Measurements from ENCODE around the gene SRF.

SRF gene

GRCh38 chr6:43215066-43215465 lies 44.0 kb downstream of the SRF start:
- no peak for DNase-seq (ENCODE audit: insufficient read length, low spot score)
- no peak for FAIRE-seq
- no peak for TF ChIP-seq CTCF (IDR thresholded peaks at IDR 0.05; ENCODE audit: insufficient read depth, missing control alignments)

GRCh38 chr6:43216200-43216599 lies 45.1 kb downstream of the SRF start:
- DNase-seq (ENCODE audit: insufficient read length, low spot score) (no peak), FAIRE-seq (no peak)
- TF ChIP-seq CTCF (IDR thresholded peaks at IDR 0.05; ENCODE audit: insufficient read depth, missing control alignments), result no peak

GRCh38 chr6:43217351-43217750 lies 46.3 kb downstream of the SRF start:
- FAIRE-seq (no peak), DNase-seq (ENCODE audit: insufficient read length, low spot score) (no peak)
- TF ChIP-seq CTCF (IDR thresholded peaks at IDR 0.05; ENCODE audit: insufficient read depth, missing control alignments), result no peak

- FAIRE-seq, result no peak
- TF ChIP-seq CTCF (IDR thresholded peaks at IDR 0.05; ENCODE audit: insufficient read depth, missing control alignments), result no peak
- no peak for DNase-seq (ENCODE audit: insufficient read length, low spot score)
Measured at GRCh38 chr6:43219119-43219518, 48.0 kb downstream of the SRF start.

- FAIRE-seq, result no peak
- no peak for TF ChIP-seq CTCF (IDR thresholded peaks at IDR 0.05; ENCODE audit: insufficient read depth, missing control alignments)
- DNase-seq (ENCODE audit: insufficient read length, low spot score), result no peak
Measured at GRCh38 chr6:43219814-43220213, 48.7 kb downstream of the SRF start.

- DNase-seq (ENCODE audit: insufficient read length, low spot score), result no peak
- TF ChIP-seq CTCF (IDR thresholded peaks at IDR 0.05; ENCODE audit: insufficient read depth, missing control alignments), result no peak
- FAIRE-seq, result no peak
Measured at GRCh38 chr6:43220439-43220951, 49.4 kb downstream of the SRF start.

- no peak for TF ChIP-seq CTCF (IDR thresholded peaks at IDR 0.05; ENCODE audit: insufficient read depth, missing control alignments)
- DNase-seq (ENCODE audit: insufficient read length, low spot score) (no peak), FAIRE-seq (no peak)
Measured at GRCh38 chr6:43221046-43221972, 50.2 kb downstream of the SRF start.
